Parathyroid adenoma (tissue), 2 donors: ENCODE data around the gene ABHD16A.

Experiments
- H2AFZ ChIP-seq: fragments of 300-600 bp; sonication (generic); one replicate; pipeline ENCODE4 v1.7.0; 2017; ENCODE audit warnings: antibody characterized with exemption, mild to moderate bottlenecking
- H3K27ac ChIP-seq: fragments of 300-600 bp; sonication (generic); one replicate; pipeline ENCODE4 v1.7.0; 2017
- H3K27me3 ChIP-seq: fragments of 300-600 bp; sonication (generic); one replicate; pipeline ENCODE4 v1.7.0; 2017; ENCODE audit warnings: low read length; ENCODE audit not compliant: control insufficient read depth, insufficient read depth
- H3K36me3 ChIP-seq: fragments of 300-600 bp; sonication (generic); one replicate; pipeline ENCODE4 v1.7.0; 2017; ENCODE audit warnings: low read length; ENCODE audit not compliant: control insufficient read depth, insufficient read depth
- H3K4me1 ChIP-seq: fragments of 300-600 bp; sonication (generic); one replicate; pipeline ENCODE4 v1.7.0; 2017; ENCODE audit warnings: control low read depth
- H3K4me2 ChIP-seq: fragments of 300-600 bp; sonication (generic); one replicate; pipeline ENCODE4 v1.7.0; 2017; ENCODE audit warnings: low read length
- H3K4me3 ChIP-seq: fragments of 300-600 bp; sonication (generic); one replicate; pipeline ENCODE4 v1.7.0; 2017; ENCODE audit warnings: low read depth, low read length
- H3K79me2 ChIP-seq: fragments of 300-600 bp; sonication (generic); one replicate; pipeline ENCODE4 v1.7.0; 2017; ENCODE audit warnings: control low read depth
- H3K9ac ChIP-seq: fragments of 300-600 bp; sonication (generic); one replicate; pipeline ENCODE4 v1.7.0; 2017; ENCODE audit warnings: mild to moderate bottlenecking
- H3K9me3 ChIP-seq: fragments of 300-600 bp; sonication (generic); one replicate; pipeline ENCODE4 v1.7.0; 2017; ENCODE audit warnings: low read length; ENCODE audit not compliant: control insufficient read depth
- TF ChIP-seq, protein P1 (sequence below): fragments of 300-600 bp; sonication (generic); IDR thresholded peaks from one replicate; pipeline ENCODE4 v1.7.0; 2017; ENCODE audit warnings: antibody characterized with exemption, mild to moderate bottlenecking
- donor health status: primary hyperparathyroidism.

ABHD16A gene

DNA sequence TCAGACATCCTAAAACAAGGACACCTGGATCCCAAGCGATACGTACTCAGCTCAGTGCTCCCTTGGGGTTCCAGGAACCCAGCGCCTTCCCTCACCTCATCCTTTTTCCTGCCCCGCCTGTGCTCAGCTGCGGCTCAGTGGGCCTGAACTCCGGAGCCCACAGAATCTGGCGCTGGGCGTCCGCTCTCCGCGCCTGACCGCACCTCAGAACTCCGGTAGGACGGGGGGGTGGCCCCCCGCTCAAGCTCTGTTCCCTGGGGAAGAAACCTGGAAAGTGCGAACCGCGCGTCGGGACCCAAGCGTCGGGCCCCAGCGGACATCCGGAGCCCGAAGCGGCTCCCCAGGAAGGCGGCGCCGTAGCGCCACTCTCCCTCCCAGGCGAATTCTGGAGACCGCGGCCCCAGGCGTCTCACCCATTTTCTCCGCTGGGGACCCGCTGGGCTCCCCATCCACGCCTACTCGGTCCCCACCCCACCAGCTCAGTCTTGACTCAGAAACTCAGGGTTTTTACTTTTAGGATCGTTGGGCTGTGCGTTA, 21.9 kb downstream of the ABHD16A start:
- TF ChIP-seq, protein P1, sequence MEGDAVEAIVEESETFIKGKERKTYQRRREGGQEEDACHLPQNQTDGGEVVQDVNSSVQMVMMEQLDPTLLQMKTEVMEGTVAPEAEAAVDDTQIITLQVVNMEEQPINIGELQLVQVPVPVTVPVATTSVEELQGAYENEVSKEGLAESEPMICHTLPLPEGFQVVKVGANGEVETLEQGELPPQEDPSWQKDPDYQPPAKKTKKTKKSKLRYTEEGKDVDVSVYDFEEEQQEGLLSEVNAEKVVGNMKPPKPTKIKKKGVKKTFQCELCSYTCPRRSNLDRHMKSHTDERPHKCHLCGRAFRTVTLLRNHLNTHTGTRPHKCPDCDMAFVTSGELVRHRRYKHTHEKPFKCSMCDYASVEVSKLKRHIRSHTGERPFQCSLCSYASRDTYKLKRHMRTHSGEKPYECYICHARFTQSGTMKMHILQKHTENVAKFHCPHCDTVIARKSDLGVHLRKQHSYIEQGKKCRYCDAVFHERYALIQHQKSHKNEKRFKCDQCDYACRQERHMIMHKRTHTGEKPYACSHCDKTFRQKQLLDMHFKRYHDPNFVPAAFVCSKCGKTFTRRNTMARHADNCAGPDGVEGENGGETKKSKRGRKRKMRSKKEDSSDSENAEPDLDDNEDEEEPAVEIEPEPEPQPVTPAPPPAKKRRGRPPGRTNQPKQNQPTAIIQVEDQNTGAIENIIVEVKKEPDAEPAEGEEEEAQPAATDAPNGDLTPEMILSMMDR = no peak
- H3K4me2 ChIP-seq = peak overlapping the region; percentile 72
- H3K36me3 ChIP-seq = no peaks in the 10 kb centered on the region
- no peaks in the 10 kb centered on the region for H3K27me3 ChIP-seq
- H3K9ac ChIP-seq = no peak overlapping the region
- H3K27ac ChIP-seq = peak overlapping the region; percentile 64
- peak overlapping the region; percentile 40 for H3K4me3 ChIP-seq
- peak overlapping the region; percentile 93 for H2AFZ ChIP-seq
- H3K4me1 ChIP-seq = peaks cover 9% of the 10 kb centered on the region
- no peaks in the 10 kb centered on the region for H3K9me3 ChIP-seq
- no peaks in the 10 kb centered on the region for H3K79me2 ChIP-seq

DNA sequence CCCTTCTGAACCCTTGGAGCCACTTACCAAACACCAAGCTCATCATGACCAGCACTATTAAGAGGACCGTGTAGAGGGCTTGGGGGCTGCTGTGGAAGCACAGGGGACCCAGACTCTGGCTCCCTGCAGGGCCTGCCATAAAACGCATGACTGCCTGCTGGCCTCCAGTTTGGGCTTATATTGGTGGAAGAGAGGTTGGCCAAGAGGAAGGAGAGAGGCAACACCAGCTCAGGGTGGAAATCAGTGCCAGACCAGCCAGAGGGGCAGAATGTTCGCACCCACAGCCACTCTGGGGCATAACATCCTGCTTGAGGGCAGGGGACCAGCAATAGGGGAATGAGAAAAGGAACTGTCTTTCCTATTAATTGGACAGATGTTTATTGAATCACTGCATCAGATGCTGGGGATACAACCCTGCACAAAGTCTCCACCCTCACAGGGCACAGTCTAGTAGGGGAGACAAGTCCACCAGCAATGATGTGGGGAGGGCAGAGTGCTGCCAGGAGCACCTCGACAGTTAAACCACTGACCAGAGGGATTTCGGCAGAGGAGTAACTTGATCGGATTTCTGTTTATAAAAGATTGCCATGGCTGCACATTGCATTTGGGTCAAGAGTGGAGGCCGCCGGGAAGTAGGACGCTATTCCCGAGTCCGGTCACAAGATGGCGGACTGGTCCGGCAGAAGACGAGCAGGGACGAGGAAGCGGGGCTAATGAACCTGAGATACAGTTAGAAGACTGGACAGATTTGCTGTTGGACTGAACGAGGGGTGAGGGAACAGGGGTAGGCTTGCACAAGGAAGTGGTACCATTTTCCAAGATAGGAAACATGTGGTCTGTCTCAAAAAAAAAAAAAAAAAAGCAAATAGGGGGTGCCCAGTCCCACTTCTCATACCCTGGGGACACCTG, 22.6 kb downstream of the ABHD16A start, which contains the start of gene LY6G5C:
TSS of gene LY6G5C (minus strand) at position 842 of the 909 bp plus-strand sequence. CDS start at position 148, 694 bp downstream.
- Histone ChIP-seq H3K27ac (peak within 1 kb of the TSS; percentile 64), H3K4me1 (peaks cover 9% of the 10 kb centered on the region), H3K9ac (peak within 1 kb of the TSS; percentile 31), H3K4me2 (peak within 1 kb of the TSS; percentile 72), H2AFZ (peak within 1 kb of the TSS; percentile 93), H3K4me3 (peak within 1 kb of the TSS; percentile 40), H3K79me2 (no peaks in the 10 kb centered on the region), H3K36me3 (no peaks in the 10 kb centered on the region), H3K27me3 (no peaks in the 10 kb centered on the region), H3K9me3 (no peaks in the 10 kb centered on the region)
- TF ChIP-seq, protein P1 = peak; percentile 61

DNA sequence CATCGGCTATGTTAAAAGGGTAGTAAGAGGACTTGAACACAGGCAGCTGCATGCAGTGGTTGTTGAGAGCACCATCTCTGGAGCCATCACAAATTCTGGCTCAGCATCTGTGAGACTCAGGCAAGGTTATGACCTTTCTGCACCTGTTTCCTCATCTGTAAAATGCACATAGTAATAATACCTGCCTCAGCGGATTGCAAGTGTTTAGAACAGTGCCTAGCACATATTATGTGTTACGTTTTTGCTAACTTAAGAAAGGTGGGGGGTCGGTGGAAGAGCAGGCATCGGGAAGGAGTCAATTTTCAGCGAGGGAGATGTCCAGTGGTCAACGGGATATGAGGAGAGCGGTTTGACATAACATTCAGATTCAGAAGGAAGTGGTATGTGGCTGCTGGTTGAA, 25.2 kb downstream of the ABHD16A start:
- Histone ChIP-seq H3K4me3 (no peak overlapping the region), H3K36me3 (no peaks in the 10 kb centered on the region), H3K4me1 (peaks cover 9% of the 10 kb centered on the region), H2AFZ (no peak overlapping the region), H3K4me2 (no peak overlapping the region), H3K9me3 (no peaks in the 10 kb centered on the region), H3K27ac (no peak overlapping the region), H3K27me3 (no peaks in the 10 kb centered on the region), H3K79me2 (no peaks in the 10 kb centered on the region), H3K9ac (no peak overlapping the region)
- TF ChIP-seq, protein P1 = no peak

DNA sequence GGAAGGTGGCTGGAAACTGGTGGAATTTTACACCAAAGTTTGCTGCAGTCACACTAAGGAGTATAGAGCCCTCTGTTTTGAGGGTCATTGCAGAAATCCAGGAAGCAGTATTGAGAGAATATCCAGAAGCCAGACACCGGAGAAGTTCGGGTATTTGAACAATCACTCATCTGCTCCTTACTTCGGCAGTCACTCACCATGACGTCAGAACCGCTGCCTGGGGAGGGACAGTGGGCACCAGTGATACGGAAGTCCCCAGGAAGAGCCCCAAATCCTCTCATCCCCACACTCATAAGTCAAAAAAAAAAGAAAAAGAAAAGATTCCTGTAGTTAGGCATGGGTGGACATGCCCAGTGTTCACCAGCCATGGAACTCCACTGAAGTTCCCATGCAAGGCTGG, 26.2 kb downstream of the ABHD16A start:
- no peaks in the 10 kb centered on the region for H3K79me2 ChIP-seq
- no peaks in the 10 kb centered on the region for H3K9me3 ChIP-seq
- peaks cover 9% of the 10 kb centered on the region for H3K4me1 ChIP-seq
- no peaks in the 10 kb centered on the region for H3K27me3 ChIP-seq
- no peak overlapping the region for H3K9ac ChIP-seq
- no peak overlapping the region for H2AFZ ChIP-seq
- H3K4me2 ChIP-seq = no peak overlapping the region
- TF ChIP-seq, protein P1 = no peak
- H3K36me3 ChIP-seq = no peaks in the 10 kb centered on the region
- no peak overlapping the region for H3K4me3 ChIP-seq
- H3K27ac ChIP-seq = no peak overlapping the region
